H9 (cell line): Measurements from ENCODE around the gene ATP13A4. TPM values are rescaled to one million over a fixed set of nuclear protein-coding genes. Genes with fewer than 3 reads are reported as not detected.

Experiments used
- DNase-seq: peaks from one replicate; pipeline ENCODE4 v3.0.0-alpha.2; 2017
- H2AFZ ChIP-seq: one replicate; pipeline ENCODE4 v1.6.1; 2013; ENCODE audit warnings: mild to moderate bottlenecking, low read length, control low read depth, moderate library complexity
- H2AK5ac ChIP-seq: 2 replicates; pipeline ENCODE4 v1.6.1; 2013; ENCODE audit warnings: low read length, control low read depth, mixed read lengths; ENCODE audit not compliant: insufficient read length
- H2BK120ac ChIP-seq: one replicate; pipeline ENCODE4 v1.6.1; 2013; ENCODE audit warnings: low read depth, mild to moderate bottlenecking, low read length, control low read depth, inconsistent platforms; ENCODE audit not compliant: poor library complexity, severe bottlenecking
- H2BK12ac ChIP-seq: 2 replicates; pipeline ENCODE4 v1.6.1; 2013; ENCODE audit warnings: low read length, control low read depth, mixed read lengths, low read depth; ENCODE audit not compliant: insufficient read length
- H2BK15ac ChIP-seq: 2 replicates; pipeline ENCODE4 v1.6.1; 2013; ENCODE audit warnings: low read depth, low read length, control low read depth
- H2BK20ac ChIP-seq: one replicate; pipeline ENCODE4 v1.6.1; 2013; ENCODE audit warnings: low read depth, mild to moderate bottlenecking, low read length, control low read depth, inconsistent platforms; ENCODE audit not compliant: poor library complexity, severe bottlenecking
- H2BK5ac ChIP-seq: 2 replicates; pipeline ENCODE4 v1.6.1; 2013; ENCODE audit warnings: low read length, control low read depth, mixed read lengths; ENCODE audit not compliant: insufficient read length
- H3K14ac ChIP-seq: 2 replicates; pipeline ENCODE4 v1.6.1; 2013; ENCODE audit warnings: low read length, control low read depth; ENCODE audit not compliant: insufficient read depth
- H3K18ac ChIP-seq: 2 replicates; pipeline ENCODE4 v1.6.1; 2013; ENCODE audit warnings: low read depth, mild to moderate bottlenecking, mixed read lengths, low read length, control low read depth; ENCODE audit not compliant: insufficient read length
- H3K23ac ChIP-seq: 2 replicates; pipeline ENCODE4 v1.6.1; 2013; ENCODE audit warnings: low read length, control low read depth, mixed read lengths, low read depth; ENCODE audit not compliant: insufficient read length
- H3K23me2 ChIP-seq: 2 replicates; pipeline ENCODE4 v1.6.1; 2013; ENCODE audit warnings: low read depth, mild to moderate bottlenecking, mixed read lengths, low read length, control low read depth; ENCODE audit not compliant: insufficient read length, poor library complexity, severe bottlenecking
- H3K27ac ChIP-seq: 2 replicates; pipeline ENCODE4 v1.5.1; 2013; ENCODE audit warnings: low read length, control low read depth, mixed read lengths, low read depth; ENCODE audit not compliant: insufficient read length
- H3K27me3 ChIP-seq: 2 replicates; pipeline ENCODE4 v1.6.1; 2013; ENCODE audit warnings: low read length, control low read depth, inconsistent platforms; ENCODE audit not compliant: insufficient read depth
- H3K4ac ChIP-seq: 2 replicates; pipeline ENCODE4 v1.6.1; 2013; ENCODE audit warnings: low read depth, mild to moderate bottlenecking, control low read depth, inconsistent platforms, low read length, moderate library complexity
- H3K4me1 ChIP-seq: 2 replicates; pipeline ENCODE4 v1.6.1; 2013; ENCODE audit warnings: low read length, control low read depth, inconsistent platforms; ENCODE audit not compliant: insufficient read depth
- H3K4me2 ChIP-seq: 2 replicates; pipeline ENCODE4 v1.6.1; 2013; ENCODE audit warnings: low read length, control low read depth, mixed read lengths; ENCODE audit not compliant: insufficient read length, insufficient read depth
- H3K56ac ChIP-seq: 2 replicates; pipeline ENCODE4 v1.6.1; 2013; ENCODE audit warnings: low read depth, mild to moderate bottlenecking, mixed read lengths, low read length, control low read depth; ENCODE audit not compliant: insufficient read length
- H3K79me1 ChIP-seq: 2 replicates; pipeline ENCODE4 v1.6.1; 2013; ENCODE audit warnings: low read depth, mild to moderate bottlenecking, moderate library complexity, low read length, control low read depth, inconsistent platforms; ENCODE audit not compliant: insufficient read depth, poor library complexity, severe bottlenecking
- H3K79me2 ChIP-seq: 2 replicates; pipeline ENCODE4 v1.6.1; 2013; ENCODE audit warnings: low read length, control low read depth, inconsistent platforms; ENCODE audit not compliant: insufficient read depth
- H3K9ac ChIP-seq: 2 replicates; pipeline ENCODE4 v1.6.1; 2013; ENCODE audit warnings: low read length, control low read depth, mixed read lengths; ENCODE audit not compliant: insufficient read length; ENCODE audit errors: extremely low read depth
- H3K9me3 ChIP-seq: one replicate; pipeline ENCODE4 v1.6.1; 2013; ENCODE audit warnings: low read depth, low read length, inconsistent platforms; ENCODE audit not compliant: control insufficient read depth
- H3T11ph ChIP-seq: one replicate; pipeline ENCODE4 v1.6.1; 2013; ENCODE audit warnings: mild to moderate bottlenecking, low read length, control low read depth, inconsistent platforms
- H4K20me1 ChIP-seq: one replicate; pipeline ENCODE4 v1.6.1; 2013; ENCODE audit not compliant: control insufficient read depth, insufficient read length, insufficient read depth
- H4K5ac ChIP-seq: 2 replicates; pipeline ENCODE4 v1.6.1; 2013; ENCODE audit warnings: low read depth, mild to moderate bottlenecking, mixed read lengths, low read length, control low read depth; ENCODE audit not compliant: insufficient read length
- H4K8ac ChIP-seq: replicated peaks from 2 replicates; pipeline ENCODE4 v1.6.1; 2013; ENCODE audit warnings: low read length, control low read depth, mixed read lengths, low read depth; ENCODE audit not compliant: insufficient read length
- H4K91ac ChIP-seq: 2 replicates; pipeline ENCODE4 v1.6.1; 2013; ENCODE audit warnings: low read depth, mild to moderate bottlenecking, moderate library complexity, mixed read lengths, low read length, control low read depth; ENCODE audit not compliant: insufficient read length
- H3K27ac Mint-ChIP-seq, 3 experiments: 2 replicates in 2 of 3; 3 replicates in 1 of 3; pipeline ENCODE4 v1.8.0; 2020 to 2021; ENCODE audit warnings: mixed read lengths in 3 of 3, mild to moderate bottlenecking in 1 of 3, moderate library complexity in 1 of 3
- H3K27me3 Mint-ChIP-seq: 2 replicates; pipeline ENCODE4 v1.8.0; 2021; ENCODE audit warnings: low read depth, mild to moderate bottlenecking, moderate library complexity, mixed read lengths
- H3K36me3 Mint-ChIP-seq, 3 experiments: 2 replicates in 2 of 3; 3 replicates in 1 of 3; pipeline ENCODE4 v1.8.0; 2020 to 2021; ENCODE audit warnings: low read depth in 3 of 3, mixed read lengths in 3 of 3; ENCODE audit not compliant: insufficient read depth in 1 of 3
- H3K4me1 Mint-ChIP-seq, 2 experiments: 2 replicates each; pipeline ENCODE4 v1.8.0; 2020; ENCODE audit warnings: mixed read lengths in 2 of 2
- H3K4me3 Mint-ChIP-seq, 2 experiments: 2 replicates in 1 of 2; 3 replicates in 1 of 2; pipeline ENCODE4 v1.8.0; 2020 to 2021; ENCODE audit warnings: mild to moderate bottlenecking in 2 of 2, mixed read lengths in 2 of 2, moderate library complexity in 1 of 2
- H3K9me3 Mint-ChIP-seq, 2 experiments: 2 replicates in 1 of 2; 3 replicates in 1 of 2; pipeline ENCODE4 v1.8.0; 2020; ENCODE audit warnings: mild to moderate bottlenecking in 2 of 2, mixed read lengths in 2 of 2, moderate library complexity in 1 of 2
- WGBS: extraction: QIAGEN DNeasy Blood & Tissue Kit; methylation state at CpG from one replicate; pipeline ENCODE4 v1.1.7; 2013; ENCODE audit warnings: missing lambda C conversion rate, low lambda C conversion rate, mixed read lengths; ENCODE audit not compliant: insufficient read length; ENCODE audit errors: extremely low coverage; 5-methylcytosine and 5-hydroxymethylcytosine counted together
- total RNA-seq: library from RNA; stranded (reverse); gene quantifications from 2 replicates; pipeline ENCODE4 v1.2.1, GENCODE V29; 2021
- TF ChIP-seq, protein P1 (sequence below): fragments of 200-600 bp; sonication (generic); conservative IDR thresholded peaks from 3 replicates; pipeline ENCODE4 v1.8.0; 2021; ENCODE audit warnings: antibody characterized with exemption, mild to moderate bottlenecking

Gene ATP13A4
- total RNA-seq, 1 experiment from 2014 or later = 0.13 TPM

DNA sequence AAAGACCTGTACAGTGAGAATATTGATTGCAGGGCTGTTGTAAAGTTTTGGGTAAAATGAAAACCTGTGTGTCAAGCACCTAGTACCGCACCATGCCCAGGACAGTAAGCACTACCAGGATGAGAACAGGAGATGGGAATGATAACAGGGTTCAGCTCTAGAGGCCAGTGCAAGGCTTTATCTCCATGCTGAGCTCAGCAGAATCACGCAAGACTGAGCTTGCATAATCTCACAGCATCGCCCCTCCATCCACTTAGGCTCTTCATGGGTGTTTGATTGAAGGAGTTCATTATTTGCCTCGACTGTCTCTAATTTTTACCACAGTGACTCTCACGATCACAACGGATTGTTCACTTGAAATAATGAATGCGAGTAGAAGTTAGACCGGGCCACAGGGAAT is 179.1 kb downstream of the ATP13A4 start:
- Histone ChIP-seq H3K23ac (no peak overlapping the region), H3K14ac (no peak overlapping the region), H2AK5ac (no peak overlapping the region), H3K4me1 (no peaks in the 10 kb centered on the region), H3K79me1 (no peaks in the 10 kb centered on the region), H3K18ac (no peak overlapping the region), H4K8ac (no peak overlapping the region), H3K9ac (no peak overlapping the region), H3K56ac (no peak overlapping the region), H2BK120ac (no peak overlapping the region), H3T11ph (no peak overlapping the region), H2AFZ (no peak overlapping the region), H3K9me3 (no peaks in the 10 kb centered on the region), H2BK5ac (no peak overlapping the region), H3K23me2 (no peaks in the 10 kb centered on the region), H3K27ac (no peak overlapping the region), H4K20me1 (no peaks in the 10 kb centered on the region), H3K4ac (no peak overlapping the region), H2BK20ac (no peak overlapping the region), H3K4me2 (no peak overlapping the region), H4K91ac (no peak overlapping the region), H3K79me2 (no peaks in the 10 kb centered on the region), H2BK12ac (no peak overlapping the region), H2BK15ac (no peak overlapping the region), H4K5ac (no peak overlapping the region), H3K27me3 (no peaks in the 10 kb centered on the region)
- H3K9me3 Mint-ChIP-seq = peaks cover 0 to under 1% of the 10 kb centered on the region in 2 experiments; a peak in 1 of 5 replicates
- DNase-seq = no peak
- H3K36me3 Mint-ChIP-seq = no peaks in the 10 kb centered on the region
- no peak overlapping the region for H3K27ac Mint-ChIP-seq
- WGBS = no CpG with 5 or more reads among the region's 8 CpGs
- H3K27me3 Mint-ChIP-seq = no peaks in the 10 kb centered on the region
- peaks cover 10% of the 10 kb centered on the region in 2 experiments for H3K4me1 Mint-ChIP-seq
- no peak overlapping the region for H3K4me3 Mint-ChIP-seq
- TF ChIP-seq, protein P1, sequence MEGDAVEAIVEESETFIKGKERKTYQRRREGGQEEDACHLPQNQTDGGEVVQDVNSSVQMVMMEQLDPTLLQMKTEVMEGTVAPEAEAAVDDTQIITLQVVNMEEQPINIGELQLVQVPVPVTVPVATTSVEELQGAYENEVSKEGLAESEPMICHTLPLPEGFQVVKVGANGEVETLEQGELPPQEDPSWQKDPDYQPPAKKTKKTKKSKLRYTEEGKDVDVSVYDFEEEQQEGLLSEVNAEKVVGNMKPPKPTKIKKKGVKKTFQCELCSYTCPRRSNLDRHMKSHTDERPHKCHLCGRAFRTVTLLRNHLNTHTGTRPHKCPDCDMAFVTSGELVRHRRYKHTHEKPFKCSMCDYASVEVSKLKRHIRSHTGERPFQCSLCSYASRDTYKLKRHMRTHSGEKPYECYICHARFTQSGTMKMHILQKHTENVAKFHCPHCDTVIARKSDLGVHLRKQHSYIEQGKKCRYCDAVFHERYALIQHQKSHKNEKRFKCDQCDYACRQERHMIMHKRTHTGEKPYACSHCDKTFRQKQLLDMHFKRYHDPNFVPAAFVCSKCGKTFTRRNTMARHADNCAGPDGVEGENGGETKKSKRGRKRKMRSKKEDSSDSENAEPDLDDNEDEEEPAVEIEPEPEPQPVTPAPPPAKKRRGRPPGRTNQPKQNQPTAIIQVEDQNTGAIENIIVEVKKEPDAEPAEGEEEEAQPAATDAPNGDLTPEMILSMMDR = no peak
